ENCODE data around the gene CAMK2A. TPM values are rescaled to one million over a fixed set of nuclear protein-coding genes. Genes with fewer than 3 reads are reported as not detected.

CAMK2A gene
- total RNA-seq, 1 donor from 2014 or later = not detected

DNA sequence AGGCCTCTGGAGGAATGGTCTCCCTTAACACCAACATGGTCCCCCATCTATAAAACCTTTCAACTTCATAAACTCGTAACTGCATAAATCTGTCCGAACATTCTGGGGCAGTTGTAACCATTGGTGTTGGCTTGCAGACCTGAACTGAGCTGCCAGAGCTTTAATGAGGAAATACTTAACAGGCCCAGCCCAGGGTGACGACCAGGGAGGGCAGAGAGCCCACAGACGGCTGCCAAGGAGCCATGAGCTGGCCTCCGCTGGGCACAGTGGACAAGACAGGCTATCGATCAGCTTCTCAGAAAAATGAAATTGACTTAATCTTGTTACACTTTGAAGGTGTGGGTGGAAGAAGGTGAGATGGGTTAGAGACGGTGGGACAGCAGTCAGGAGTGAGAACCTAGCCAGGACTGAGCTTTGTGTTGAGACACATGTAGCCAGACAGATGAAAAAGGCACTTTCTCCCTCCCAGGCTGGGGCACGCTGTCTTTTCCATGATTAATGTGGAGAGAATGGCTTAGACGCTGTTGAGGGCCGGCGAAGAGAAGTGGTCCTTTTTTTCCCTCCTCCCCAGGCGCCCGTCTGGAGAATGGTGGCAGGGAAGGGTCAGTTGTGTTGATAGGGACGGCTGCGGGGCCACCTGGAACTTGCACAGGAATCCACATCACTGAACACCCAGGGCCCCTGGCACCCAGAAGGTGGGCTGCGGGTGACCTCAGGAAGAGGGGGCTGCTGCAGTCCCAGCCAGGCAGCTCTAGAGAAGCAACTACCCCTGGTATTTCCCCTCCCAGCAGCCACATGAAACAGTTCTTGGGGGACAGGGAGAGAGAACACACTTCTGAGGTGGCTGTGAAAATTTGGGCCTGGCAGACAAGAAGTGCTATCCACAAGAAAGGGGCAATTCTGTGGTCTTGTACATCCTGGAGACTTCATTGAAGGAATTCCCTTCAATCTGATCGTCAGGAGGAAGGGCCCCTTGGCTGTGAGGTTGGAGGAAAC, 40.6 kb upstream of the CAMK2A start:
- Mint-ChIP-seq H3K4me1 (ENCODE audit: low read depth) (peaks cover 11% of the 10 kb centered on the region), H3K27ac (no peak overlapping the region), H3K4me3 (ENCODE audit: low read depth) (no peak overlapping the region), H3K27me3 (peaks cover 8% of the 10 kb centered on the region), H3K36me3 (ENCODE audit: insufficient read depth) (no peaks in the 10 kb centered on the region), H3K9me3 (ENCODE audit: low read depth) (no peaks in the 10 kb centered on the region)
- DNase-seq (ENCODE audit: low spot score, unreplicated experiment) = no peak
- TF ChIP-seq, protein P1, sequence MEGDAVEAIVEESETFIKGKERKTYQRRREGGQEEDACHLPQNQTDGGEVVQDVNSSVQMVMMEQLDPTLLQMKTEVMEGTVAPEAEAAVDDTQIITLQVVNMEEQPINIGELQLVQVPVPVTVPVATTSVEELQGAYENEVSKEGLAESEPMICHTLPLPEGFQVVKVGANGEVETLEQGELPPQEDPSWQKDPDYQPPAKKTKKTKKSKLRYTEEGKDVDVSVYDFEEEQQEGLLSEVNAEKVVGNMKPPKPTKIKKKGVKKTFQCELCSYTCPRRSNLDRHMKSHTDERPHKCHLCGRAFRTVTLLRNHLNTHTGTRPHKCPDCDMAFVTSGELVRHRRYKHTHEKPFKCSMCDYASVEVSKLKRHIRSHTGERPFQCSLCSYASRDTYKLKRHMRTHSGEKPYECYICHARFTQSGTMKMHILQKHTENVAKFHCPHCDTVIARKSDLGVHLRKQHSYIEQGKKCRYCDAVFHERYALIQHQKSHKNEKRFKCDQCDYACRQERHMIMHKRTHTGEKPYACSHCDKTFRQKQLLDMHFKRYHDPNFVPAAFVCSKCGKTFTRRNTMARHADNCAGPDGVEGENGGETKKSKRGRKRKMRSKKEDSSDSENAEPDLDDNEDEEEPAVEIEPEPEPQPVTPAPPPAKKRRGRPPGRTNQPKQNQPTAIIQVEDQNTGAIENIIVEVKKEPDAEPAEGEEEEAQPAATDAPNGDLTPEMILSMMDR (IDR thresholded peaks at IDR 0.05; ENCODE audit: unreplicated experiment) = no peak

DNA sequence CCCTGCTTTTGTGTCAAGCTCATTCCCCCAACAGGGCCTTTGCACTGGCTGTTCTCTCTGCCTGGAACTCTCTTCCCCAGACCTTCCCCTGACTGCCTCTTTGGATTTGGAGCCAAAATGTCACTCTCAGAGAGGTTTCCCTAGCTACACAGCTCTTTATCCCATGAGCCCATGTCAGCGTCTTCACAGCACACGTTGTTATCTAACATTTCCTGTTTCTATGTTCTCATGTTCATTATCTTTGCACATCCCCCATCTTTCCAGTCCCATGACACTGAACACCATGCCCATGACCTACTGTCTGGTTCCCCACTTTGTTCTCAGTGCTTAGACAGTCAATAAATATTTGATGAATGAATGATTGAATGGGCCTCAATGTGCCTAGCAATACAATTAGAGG, 39.5 kb upstream of the CAMK2A start:
- no peak for DNase-seq (ENCODE audit: low spot score, unreplicated experiment)
- Mint-ChIP-seq H3K27ac (peak overlapping the region; percentile 42), H3K9me3 (ENCODE audit: low read depth) (no peaks in the 10 kb centered on the region), H3K4me3 (ENCODE audit: low read depth) (no peak overlapping the region), H3K4me1 (ENCODE audit: low read depth) (peaks cover 13% of the 10 kb centered on the region), H3K27me3 (peaks cover 8% of the 10 kb centered on the region), H3K36me3 (ENCODE audit: insufficient read depth) (no peaks in the 10 kb centered on the region)
- TF ChIP-seq, protein P1 (IDR thresholded peaks at IDR 0.05; ENCODE audit: unreplicated experiment) = no peak

DNA sequence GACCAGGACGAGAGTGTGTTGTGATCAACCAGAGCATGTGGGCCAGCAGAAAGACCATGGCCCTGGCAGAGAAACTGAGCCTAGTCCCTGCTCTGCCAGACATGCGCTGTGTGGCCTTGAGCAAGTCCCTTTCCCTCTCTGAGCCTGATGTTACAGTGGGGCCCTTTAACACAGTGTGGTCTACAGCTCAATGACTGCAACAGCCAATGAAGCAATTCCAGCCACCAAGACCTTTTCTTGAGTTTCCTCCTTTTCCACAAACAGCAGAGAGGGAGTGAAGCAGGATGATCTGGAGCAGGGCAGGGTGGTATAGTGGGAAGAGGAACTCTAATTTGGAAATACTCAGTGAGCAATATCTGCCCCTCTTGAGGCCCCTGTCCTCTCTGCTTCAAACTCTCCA, 38.9 kb upstream of the CAMK2A start:
- no peak overlapping the region for H3K4me3 Mint-ChIP-seq (ENCODE audit: low read depth)
- no peaks in the 10 kb centered on the region for H3K36me3 Mint-ChIP-seq (ENCODE audit: insufficient read depth)
- DNase-seq (ENCODE audit: low spot score, unreplicated experiment) = no peak
- no peaks in the 10 kb centered on the region for H3K9me3 Mint-ChIP-seq (ENCODE audit: low read depth)
- H3K27me3 Mint-ChIP-seq = peaks cover 8% of the 10 kb centered on the region
- no peak overlapping the region for H3K27ac Mint-ChIP-seq
- peaks cover 13% of the 10 kb centered on the region for H3K4me1 Mint-ChIP-seq (ENCODE audit: low read depth)
- TF ChIP-seq, protein P1 (IDR thresholded peaks at IDR 0.05; ENCODE audit: unreplicated experiment) = no peak

DNA sequence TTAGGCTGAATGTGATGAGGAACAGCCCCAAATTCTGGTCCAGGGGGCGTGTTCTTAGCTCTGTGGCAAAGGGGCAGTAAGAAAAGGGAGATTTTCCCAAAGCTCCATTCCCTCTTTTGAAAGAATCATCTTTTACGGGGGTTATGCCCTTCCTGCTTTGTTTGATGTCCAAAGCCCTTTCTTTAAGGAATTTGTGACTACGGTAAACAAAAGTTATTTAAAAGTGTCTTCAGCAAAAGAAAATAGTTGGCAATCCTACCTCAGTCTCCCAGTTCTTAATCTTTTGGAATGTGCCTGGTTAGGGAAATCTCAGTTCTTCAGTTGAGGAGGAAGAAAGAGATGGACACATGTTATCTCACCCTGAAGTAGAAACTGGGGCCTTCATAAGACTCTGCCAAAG, 37.6 kb upstream of the CAMK2A start:
- Mint-ChIP-seq H3K4me3 (ENCODE audit: low read depth) (no peak overlapping the region), H3K27me3 (peaks cover 8% of the 10 kb centered on the region), H3K4me1 (ENCODE audit: low read depth) (peaks cover 13% of the 10 kb centered on the region), H3K27ac (no peak overlapping the region), H3K36me3 (ENCODE audit: insufficient read depth) (no peaks in the 10 kb centered on the region), H3K9me3 (ENCODE audit: low read depth) (no peaks in the 10 kb centered on the region)
- DNase-seq (ENCODE audit: low spot score, unreplicated experiment) = no peak
- TF ChIP-seq, protein P1 (IDR thresholded peaks at IDR 0.05; ENCODE audit: unreplicated experiment) = no peak

DNA sequence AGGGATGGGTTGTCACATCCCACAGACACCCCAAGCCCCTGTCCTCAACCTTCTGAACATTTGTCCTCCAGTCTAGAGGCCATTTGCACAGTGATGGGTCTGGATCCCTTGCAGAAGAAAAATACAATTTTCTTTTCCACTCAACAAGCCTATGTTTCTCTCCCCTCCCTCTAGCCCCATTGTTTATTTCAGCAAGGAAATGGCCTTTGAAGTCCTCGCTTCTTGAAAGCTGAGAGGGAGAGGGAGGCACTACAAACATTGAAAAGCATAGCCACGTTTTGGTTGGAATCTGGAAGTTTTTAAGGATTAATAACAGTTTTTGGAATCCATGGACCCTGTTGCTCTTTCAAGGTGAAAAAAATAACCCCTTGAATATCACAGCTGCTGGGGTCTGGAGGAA, 37.1 kb upstream of the CAMK2A start:
- H3K27ac Mint-ChIP-seq = no peak overlapping the region
- peaks cover 8% of the 10 kb centered on the region for H3K27me3 Mint-ChIP-seq
- no peak for DNase-seq (ENCODE audit: low spot score, unreplicated experiment)
- no peaks in the 10 kb centered on the region for H3K36me3 Mint-ChIP-seq (ENCODE audit: insufficient read depth)
- peaks cover 13% of the 10 kb centered on the region for H3K4me1 Mint-ChIP-seq (ENCODE audit: low read depth)
- H3K4me3 Mint-ChIP-seq (ENCODE audit: low read depth) = no peak overlapping the region
- no peaks in the 10 kb centered on the region for H3K9me3 Mint-ChIP-seq (ENCODE audit: low read depth)
- TF ChIP-seq, protein P1 (IDR thresholded peaks at IDR 0.05; ENCODE audit: unreplicated experiment) = no peak

Measured in progenitor cell of endocrine pancreas (in vitro differentiated cells).